UCSD-AML1 (cell line): ENCODE data around the gene SGPL1.

Experiments
- DNase-seq: peaks from one replicate; lab custom pipeline; 2025; ENCODE audit not compliant: unreplicated experiment; lab: John Stamatoyannopoulos, UW

SGPL1 gene

DNA sequence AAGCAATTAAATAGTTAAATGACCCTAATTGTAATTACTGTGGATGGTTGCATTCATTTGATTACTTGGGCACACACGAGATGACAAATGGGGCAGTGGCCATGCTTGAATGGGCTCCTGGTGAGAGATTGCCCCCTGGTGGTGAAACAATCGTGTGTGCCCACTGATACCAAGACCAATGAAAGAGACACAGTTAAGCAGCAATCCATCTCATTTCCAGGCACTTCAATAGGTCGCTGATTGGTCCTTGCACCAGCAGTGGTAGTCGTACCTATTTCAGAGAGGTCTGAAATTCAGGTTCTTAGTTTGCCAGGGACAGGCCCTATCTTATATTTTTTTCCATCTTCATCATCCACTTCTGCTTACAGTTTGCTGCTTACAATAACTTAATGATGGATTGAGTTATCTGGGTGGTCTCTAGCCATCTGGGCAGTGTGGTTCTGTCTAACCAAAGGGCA, 64.4 kb downstream of the SGPL1 start:
- peak; percentile 54 for DNase-seq

- no peak for DNase-seq
These were observed 69.0 kb downstream of the SGPL1 start for GRCh38 chr10:70884741-70885140.

DNA sequence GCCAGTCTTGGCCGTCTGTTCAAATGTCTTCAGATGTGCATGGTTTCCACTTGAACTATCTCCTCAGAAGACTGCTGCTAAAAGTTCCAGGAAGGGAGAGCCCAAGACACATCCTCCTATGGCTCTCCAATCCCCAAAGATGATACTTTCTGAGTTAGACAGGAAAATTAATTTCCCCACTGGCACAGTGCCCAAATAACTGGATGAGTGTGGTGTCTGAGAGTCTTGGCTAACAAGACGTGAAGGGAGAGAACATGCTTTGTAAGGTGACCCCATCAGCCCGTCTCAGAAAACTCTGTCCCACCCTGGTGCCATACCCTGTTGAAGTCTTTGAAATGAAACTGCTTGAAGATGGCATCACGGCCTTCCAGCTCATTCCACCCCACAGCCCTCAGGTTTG, 69.7 kb downstream of the SGPL1 start:
- DNase-seq: no peak

- DNase-seq: peak; percentile 26
These were observed 70.5 kb downstream of the SGPL1 start for GRCh38 chr10:70885931-70886903.

DNA sequence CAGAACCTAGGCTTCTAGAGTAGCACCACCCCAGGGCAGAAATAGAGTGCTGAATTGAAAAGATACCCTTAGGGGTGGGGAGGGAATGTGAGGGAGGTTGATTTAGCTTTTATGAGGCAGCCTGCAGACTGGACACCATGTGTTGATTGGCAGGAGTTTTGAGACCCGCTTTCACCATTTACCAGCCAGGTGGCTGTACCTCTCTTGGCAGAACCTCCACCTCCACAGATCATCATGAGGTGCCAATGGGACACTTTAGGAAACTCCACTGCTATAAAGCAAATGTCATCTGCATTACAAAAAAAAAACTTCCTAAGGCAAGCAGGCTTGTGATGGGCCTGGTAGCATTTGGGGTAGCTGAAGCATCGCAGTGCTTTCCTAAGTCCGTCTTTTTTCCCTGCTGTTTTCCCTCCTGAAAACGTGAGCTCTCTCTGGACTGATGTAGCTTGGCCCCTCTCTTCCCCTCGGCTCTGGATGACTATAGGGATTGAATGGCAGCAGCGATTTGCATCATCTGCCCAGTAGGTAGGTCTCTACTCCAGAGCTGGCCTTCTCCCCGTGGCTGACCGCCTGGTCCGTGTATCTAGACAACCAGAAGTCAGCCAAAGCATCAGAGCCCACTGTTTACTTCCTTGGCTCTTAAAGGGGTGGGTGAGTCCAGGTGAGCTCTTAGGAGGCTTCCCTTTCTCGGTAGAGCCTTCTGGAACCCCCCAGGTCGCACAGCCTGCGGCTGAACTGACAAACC, 71.3 kb downstream of the SGPL1 start:
- DNase-seq: no peak

GRCh38 chr10:70887804-70888800, 72.4 kb downstream of the SGPL1 start, which contains the start of gene PCBD1:
PCBD1 (minus strand) TSS chr10:70888565; CDS start chr10:70888533, 32 bp downstream.
- DNase-seq: peak; percentile 80

DNA sequence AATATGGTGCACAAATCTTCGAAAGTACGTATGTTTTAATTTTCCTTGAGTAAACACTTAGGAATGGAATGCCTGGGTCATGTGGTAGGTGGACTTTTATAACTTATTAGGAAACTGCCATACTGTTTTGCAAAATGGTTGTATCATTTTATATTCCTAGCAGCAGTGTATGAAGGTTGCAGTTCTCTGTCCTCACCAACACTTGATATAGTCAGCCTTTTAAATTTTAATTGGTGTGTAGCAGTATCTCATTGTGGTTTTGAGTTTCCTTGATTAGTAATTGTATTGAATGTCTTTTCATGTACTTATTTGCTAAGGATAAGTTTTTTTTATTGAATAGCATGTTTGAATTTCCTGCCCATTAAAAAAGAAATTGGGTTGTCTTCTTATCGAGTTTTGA, 73.5 kb downstream of the SGPL1 start:
- no peak for DNase-seq

DNA sequence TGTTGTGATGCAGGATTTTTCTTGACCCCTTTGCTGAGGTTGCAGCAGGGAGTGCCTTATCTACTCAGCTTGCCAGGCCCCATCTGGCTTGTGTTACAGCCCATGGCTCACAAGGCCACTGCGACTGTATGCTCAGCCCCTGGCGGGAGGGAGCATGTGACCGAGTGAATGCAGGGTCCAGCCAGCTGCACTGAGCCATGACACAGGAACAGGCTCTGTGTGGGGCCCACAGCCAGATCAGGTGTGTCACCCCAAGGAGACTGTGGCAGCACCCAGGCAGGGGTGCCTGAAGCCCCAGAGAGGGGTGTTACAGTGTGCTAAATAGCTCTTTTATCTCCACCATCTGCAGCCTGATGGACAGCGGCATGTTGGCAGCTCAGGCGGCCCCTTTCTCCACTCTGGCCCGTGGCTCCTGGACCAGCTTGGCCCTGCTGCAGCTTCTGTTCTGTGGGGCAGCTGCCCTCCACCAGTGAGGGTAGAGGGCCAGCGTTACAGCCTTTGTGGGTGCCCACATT, 75.2 kb downstream of the SGPL1 start:
- DNase-seq: no peak

GRCh38 chr10:70891627-70892026, 75.9 kb downstream of the SGPL1 start:
- no peak for DNase-seq

DNA sequence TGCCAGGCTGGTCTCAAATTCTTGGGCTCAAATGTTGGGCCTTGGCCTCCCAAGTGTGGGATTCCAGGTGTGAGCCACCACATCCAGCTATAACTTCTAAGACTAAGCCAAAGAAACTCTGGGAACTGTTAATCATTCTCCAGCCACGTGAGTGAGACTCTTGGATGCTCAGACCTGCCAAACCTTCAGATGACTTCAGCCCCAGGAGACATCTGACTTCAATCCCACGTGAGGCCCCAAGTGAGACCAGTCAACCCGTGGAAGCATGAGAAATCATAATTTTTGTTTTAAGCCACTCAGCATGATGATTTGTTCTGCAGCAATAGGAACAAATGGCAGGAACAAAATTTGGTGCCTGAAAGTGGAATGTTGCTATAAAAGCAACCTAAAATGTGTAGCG, 76.9 kb downstream of the SGPL1 start:
- no peak for DNase-seq

- no peak for DNase-seq
These were observed 77.7 kb downstream of the SGPL1 start for GRCh38 chr10:70893227-70894006.

GRCh38 chr10:70894416-70894815, 78.7 kb downstream of the SGPL1 start:
- DNase-seq: no peak

GRCh38 chr10:70896551-70896950, 80.8 kb downstream of the SGPL1 start:
- no peak for DNase-seq

GRCh38 chr10:70898687-70899086, 82.9 kb downstream of the SGPL1 start:
- no peak for DNase-seq

DNA sequence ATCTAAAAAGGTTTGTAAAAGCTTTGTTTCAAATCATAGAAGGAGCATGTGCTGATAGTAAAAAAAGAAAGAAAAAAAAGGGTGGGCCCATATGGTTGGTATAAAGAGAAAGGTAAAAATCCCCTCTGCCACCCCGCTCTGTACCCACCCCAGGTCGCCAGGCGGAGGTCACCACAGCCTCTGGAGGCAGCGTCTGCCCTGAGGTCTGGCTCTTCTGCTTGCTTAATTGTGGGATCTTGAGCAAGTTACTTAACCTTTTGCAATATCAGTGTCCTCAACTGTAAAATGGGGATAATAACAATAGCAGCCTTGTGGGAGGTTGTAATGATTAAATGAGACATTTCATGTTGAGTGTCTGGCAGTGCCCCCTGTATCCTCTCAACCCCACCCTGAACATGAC, 83.3 kb downstream of the SGPL1 start:
- DNase-seq: no peak

DNA sequence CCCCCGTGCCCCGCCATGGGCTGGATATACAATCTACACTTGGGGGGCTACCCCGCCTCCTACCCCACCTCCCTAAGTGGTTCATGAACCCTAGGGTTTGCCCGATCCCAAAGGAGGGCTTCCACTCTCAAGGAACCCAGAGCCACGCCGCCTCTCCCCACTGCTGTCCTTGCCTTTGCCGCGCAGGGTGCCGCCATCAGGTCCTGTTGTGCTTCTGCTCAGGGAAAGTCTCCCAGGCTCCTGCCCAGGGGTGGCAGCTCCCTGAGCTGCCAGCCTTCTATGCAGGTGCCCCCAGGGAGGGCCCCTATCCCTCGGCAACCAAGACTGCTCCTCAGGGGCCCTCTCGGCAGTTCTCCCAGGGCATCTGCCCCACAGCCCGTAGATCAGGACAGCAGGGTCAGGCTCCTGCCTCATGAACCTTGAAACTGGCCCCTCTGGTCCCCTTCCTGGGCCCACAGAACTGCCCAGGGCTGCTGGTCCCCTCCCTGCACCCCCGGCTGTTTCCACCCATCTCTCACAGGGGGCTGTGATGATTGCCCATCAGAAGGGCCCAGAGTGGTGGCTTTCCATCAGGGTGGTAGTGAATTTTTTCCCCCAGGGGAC, 85.6 kb downstream of the SGPL1 start:
- no peak for DNase-seq

- no peak for DNase-seq
These were observed 87.0 kb downstream of the SGPL1 start for GRCh38 chr10:70902661-70903261.

DNA sequence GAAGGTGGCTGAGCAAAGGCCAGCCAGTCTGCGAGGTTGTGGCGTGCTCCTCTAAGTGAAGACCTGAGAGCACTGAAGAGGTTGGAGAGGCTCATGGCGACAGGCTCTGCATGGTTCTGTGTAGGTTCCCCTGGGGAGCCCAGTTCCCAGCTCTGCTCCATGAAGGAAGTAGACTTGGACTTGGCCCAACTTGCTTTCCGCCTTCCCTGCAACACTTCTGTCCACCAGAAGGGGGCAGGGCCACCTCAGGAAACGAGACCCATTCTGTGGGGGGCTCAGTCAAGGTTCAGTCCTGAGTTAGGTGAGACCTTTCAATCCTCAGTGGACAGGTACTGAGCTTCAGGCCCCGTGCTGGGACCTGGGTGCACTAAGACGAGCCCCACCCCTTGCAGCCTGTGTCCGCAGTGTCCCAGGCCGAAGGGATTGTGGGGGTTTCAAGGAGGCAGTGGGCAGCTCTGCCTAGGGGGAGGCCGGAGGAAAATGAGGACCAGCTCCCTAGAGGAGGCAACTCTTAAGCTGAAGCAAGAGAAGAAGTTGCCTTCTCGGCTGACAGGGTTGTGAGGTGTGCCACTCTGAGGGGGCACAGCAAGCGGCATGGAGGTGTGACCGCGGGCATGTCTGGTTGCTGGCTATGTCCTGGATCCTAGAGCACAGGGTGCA, 87.6 kb downstream of the SGPL1 start:
- peak; percentile 45 for DNase-seq
